NCI-H1930 (cell line): ENCODE data around the gene PCP2.

Source experiments
- DNase-seq, 2 experiments: peaks; one replicate each; lab custom pipeline; 2025; lab: John Stamatoyannopoulos, UW

PCP2 gene

DNA sequence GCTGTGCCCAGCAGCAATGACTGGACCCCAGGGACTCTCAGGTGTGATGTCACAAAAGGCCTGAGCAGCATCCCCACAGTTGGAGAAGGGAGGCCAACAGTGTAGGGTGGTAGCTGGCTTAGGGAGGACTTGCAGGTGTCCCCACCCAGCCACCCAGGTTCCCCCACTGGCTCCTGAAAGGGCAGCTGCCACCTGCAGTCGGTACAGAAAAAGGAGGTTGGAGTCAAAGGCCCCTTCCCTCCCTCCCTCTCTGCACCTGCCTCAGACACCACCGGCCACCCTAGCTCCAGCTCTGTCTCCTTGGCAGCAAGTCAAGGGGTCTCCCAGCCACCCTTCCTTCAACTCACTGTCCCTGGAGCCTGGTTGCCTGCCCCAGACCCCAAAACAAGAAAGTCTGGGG lies at the start of gene PCP2:
Gene PCP2, minus strand, starts transcription at position 22 of the 400 bp plus-strand sequence. CDS start 262 bp downstream, outside the sequence.
- no peak for DNase-seq

DNA sequence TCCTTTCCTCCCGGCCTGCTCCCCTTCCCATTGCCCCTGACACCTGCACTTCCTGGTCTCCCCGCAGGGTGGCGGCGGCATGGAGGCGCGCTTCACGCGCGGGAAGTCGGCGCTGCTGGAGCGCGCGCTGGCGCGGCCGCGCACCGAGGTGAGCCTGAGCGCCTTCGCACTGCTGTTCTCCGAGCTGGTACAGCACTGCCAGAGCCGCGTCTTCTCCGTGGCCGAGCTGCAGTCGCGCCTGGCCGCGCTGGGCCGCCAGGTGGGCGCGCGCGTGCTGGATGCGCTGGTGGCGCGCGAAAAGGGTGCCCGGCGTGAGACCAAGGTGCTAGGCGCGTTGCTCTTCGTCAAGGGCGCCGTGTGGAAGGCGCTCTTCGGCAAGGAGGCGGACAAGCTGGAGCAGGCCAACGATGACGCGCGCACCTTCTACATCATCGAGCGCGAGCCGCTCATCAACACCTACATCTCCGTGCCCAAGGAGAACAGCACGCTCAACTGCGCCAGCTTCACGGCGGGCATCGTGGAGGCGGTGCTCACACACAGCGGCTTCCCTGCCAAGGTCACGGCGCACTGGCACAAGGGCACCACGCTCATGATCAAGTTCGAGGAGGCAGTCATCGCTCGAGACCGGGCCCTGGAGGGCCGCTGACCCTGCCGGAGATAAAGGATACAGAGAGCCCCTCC lies 48.8 kb upstream of the PCP2 start:
- no peak for DNase-seq

DNA sequence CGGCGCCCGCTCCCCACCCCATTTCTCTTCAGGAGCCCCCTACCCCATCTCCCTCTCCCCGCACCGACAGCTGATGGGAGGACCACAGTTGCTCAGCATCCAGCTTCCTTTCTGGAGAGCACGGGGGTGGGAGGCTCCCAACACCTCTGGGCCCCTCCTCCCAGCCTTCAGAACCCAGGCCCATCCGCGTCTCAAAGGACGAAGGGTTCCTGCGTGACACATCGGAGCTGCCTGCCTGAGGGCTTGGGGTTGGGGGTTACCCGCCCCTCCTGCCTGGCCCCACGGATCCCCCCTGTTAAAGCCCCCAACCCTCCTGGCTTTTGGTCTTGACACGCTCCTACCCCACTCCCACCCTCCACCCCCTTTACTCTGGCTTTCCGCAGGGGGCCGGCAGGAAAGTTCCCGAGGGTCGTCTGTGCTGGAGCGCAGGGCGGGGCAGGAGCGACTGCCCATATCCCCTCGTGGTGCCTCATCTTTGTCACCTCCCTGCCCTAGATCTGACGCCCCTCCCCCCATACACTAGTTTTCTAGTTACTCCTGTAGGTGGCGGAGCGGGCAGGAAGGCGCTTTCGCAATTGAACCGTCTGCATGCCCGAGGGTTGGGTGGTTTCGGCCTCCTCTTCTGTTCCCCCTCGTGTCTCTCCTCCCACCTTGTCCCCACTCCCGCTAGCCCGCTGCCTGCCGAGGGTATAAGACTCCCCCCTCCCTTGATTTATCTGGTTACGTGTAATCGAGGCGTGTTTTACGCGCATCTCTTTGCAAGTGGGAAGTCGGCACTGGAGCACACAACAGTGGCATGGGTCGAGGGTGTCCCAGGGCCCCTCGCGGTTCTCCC lies 48.0 kb upstream of the PCP2 start:
- DNase-seq: peak; percentile 22 to 24

DNA sequence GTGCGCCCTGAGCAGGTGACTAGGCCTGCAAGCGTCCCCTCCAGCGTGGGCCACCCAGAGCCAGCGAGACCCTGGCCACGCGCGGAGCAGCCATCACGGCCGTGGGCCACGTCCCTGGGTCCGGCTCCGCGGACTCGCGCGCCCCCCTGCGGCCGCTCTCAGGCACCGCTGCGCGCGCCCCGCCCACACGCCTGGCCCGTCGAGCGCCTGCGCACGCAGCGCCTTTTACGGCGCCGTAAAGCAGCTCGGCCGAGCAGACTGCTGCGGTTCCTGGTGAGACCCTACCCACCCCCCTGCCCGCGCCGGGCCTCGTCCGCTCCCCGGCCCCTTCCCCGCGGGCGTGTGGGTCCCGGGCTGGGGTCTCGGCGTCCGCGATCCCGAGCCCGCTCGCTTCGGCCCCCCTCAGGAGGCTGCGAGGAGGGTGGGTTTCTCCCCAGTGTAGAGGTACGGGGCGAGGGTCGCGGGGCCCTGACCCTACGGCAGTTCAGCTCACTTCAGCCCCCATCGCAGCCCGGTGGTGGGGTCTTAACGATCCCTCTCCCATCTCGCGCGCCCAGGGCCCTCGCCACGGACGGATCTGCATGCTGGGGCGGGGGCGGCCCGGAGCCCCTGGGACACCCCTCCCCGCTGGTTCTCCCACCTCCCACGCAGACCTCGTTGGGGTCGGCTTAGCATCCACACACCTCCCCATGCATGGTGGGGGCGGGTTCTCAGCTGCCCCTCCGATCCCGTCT lies 47.3 kb upstream of the PCP2 start, which contains the start of gene TRAPPC5:
Gene TRAPPC5, plus strand, starts transcription at position 228 of the 734 bp plus-strand sequence. CDS start 1,421 bp downstream, outside the sequence.
- DNase-seq: peak; percentile 60 to 81

DNA sequence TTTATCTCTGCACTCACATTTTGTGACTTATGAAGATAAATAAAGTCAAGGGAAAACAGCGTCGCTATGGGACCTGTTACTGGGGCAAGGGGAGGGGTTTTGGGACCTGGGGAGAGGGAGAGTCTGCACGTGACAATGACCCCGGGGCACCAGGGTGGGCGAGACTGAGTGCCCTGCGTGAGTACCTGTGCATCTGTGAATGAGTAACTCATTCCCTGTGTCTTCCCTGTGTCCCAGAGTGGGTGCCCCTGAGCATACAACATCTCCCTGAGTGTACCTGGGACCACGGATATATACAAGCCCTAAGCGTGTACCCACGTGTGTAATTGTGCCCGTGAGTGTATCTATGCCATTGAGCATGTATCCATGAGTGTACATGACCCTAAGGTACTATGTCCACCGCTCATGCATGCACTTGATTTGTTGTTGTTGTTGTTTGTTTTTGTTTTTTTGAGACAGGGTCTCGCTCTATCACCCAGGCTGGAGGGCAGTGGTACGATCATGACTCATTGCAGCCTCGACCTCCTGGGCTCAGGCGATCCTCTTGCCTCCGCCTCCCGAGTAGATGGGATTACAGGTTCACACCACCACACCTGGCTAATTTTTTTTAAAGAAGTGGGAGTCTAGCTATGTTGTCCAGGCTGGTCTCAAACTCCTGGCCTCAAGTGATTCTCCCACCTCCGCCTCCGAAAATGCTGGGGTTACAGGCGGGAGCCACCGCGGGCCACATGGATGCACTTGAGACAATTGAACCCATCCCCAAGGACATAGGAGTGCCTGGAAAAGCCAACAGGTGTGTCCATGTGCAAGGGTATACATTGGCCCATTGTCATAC lies 46.5 kb upstream of the PCP2 start:
- no peak for DNase-seq

DNA sequence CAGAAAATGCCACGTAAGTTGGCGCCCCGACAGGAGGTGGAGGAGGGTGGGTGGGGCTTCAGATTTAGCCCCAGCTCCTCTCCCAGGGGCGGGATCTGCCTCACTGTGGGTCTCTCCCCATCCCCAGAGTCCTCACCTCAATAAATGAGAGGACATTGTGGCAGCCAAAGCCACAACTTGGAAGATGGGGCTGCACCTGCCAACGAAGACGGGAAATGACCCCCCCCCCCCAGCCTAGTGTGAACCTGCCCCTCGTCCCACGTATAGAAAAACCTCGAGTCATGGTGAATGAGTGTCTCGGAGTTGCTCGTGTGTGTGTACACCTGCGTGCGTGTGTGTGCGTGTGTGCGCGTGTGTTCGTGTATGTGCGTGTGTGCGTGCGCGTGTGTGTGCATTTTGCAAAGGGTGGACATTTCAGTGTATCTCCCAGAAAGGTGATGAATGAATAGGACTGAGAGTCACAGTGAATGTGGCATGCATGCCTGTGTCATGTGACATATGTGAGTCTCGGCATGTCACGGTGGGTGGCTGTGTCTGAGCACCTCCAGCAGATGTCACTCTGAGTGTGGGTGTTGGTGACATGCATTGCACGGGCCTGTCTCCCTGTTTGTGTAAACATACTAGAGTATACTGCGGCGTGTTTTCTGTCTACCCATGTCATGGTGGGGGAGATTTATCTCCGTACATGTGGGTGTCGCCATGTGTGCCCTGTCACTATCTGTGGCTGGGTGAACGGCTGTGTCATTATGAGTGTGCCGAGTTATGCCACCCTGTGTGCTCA lies 45.6 kb upstream of the PCP2 start:
- DNase-seq: peak in 1 of 2 experiments; percentile 17

DNA sequence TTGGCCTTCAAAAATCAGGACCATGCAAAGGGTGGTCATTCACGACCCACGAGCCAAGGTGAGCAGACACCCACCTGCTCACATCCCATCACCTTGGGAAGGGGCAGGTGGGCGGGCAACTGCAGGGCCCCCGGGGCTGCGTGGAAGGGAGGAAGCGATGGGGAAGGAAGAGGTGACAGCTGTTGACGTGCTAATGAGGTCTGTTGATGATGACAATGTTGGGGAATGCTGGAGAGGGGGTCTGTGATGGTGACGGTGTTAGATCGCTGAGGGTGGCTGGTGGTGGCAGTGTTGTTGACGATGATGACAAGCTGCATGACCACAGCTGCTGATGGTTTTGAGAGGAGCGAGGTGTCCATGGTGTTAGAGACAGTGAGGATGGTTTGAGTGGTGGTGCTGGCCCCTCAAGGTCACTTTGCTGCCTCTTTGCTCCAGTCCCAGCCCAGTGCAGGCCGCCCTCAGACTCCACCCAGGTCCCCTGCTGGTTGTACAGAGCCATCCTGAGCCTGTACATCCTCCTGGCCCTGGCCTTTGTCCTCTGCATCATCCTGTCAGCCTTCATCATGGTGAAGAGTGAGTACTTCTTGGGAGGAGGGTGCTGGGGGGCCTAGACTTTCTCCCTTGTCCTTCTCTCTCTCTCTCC lies 44.3 kb upstream of the PCP2 start:
- no peak for DNase-seq

DNA sequence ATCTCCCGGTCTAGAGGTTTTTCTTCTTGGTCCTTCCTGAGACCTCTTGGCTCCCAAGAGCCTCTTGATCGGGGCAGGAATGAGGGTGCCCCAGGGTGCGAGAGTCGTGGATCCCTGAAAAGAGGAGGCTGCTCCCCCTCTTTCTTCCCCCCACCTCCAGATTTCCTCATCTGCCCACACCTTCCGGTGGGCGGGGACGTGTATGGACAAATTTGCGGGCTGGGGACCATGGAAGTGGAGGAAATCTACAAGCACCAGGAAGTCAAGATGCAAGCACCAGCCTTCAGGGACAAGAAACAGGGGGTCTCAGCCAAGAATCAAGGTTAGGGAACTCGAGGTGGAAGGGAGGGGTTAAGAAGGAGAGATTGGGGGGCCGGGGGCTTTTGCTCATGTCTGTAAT lies 43.3 kb upstream of the PCP2 start, which contains the start of gene MCEMP1:
Gene MCEMP1, plus strand, starts transcription at position 237 of the 400 bp plus-strand sequence. Its CDS starts 31 bp downstream, at position 268.
- DNase-seq: no peak

DNA sequence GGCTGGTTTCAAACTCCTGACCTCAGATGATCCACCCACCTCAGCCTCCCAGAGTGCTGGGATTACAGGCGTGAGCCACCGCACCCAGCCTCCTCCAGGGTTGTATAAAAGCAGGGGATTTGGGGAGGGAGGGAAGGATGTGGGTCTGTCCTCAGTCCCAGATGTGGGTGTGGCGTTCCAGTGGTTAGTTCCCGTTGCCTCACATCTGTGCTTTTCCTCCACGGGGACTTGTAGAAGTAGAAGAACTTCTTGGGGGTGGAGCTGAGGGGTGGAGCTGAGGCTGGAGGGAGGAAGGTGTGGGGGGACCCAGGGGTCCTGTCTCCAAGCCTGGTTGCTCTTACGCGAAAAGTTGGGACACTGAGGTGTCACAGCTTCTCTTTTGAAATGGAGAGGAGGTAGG lies 42.9 kb upstream of the PCP2 start:
- DNase-seq: no peak

DNA sequence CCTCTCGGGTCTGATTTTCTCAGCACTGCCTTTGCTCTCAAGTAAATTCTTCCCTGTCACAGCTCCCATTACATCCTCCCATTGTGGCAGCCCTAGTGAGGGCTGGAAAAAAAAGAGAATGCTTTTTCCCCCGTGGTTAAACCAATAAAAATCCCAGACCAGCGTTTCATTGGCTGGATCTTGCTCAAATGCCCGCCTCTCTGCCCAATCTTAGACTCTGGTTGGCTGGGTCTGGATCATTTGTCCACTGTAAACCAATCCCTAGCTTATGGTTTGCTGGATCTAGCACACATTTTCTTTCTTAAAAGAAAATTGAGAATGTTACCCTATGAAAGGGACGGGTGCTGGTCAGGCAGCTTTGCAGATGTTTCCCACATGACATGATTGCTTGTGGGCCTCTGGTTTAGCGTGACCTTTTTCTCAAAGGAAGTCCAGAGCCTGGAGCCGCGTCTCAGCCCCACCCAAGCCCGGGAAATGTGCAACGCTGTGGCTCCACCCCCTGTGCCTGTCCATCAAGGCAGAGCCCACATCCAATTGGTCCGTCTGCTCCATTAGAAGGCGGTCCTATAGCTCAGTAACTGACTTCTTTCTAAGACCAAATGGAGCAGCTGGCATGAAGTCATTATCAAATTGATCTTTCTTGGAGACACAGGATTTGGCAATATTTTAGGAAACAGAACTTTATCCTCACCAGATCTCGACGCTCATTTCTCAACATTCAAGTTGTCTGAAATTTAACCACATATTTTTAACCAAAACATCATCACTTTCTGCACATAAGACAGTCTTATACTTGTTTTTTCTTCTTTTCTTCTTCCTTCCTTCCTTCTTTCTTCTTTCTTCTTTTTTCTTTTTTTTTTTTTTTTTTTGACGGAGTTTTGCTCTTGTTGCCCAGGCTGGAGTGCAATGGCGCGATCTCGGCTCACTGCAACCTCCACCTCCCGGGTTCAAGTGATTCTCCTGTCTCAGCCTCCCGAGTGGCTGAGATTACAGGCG lies 40.8 kb upstream of the PCP2 start:
- no peak for DNase-seq

DNA sequence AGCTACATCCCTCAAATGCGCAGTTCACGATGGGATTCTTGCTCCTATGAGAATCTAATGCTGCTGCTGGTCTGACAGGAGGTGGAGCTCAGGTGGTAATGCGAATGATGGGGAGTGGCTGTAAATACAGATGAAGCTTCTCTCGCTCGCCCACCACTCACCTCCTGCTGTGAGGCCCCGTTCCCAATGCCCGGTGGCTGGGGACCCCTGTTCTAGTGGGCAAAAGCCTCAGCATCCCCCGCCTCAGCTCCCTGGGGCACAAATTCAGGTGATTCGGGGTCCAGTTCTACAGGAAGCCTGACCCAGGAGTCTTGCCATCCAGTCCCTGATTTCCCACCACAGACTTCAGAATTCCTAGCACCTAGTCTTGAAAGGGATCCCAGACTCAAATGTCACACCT lies 39.0 kb upstream of the PCP2 start:
- DNase-seq: no peak

DNA sequence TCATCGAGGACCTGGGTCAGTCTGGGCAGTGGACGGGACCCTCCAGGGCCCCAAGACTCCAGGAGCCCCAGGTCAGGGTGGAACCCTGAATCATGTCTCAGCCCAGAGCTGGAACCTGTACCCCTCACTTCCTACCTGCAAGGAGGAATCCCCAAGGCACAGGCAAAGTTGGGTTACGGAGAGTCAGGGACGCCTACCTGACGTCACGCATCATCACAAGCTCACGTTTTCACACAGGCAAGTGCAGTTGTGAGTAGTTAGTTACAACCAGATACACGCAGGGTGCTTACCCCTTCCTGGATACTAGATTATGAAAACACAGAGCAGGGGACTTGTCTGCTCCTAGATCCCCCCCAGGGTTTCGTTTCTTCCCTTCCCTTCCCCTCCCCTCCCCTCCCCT lies 37.3 kb upstream of the PCP2 start:
- DNase-seq: no peak

DNA sequence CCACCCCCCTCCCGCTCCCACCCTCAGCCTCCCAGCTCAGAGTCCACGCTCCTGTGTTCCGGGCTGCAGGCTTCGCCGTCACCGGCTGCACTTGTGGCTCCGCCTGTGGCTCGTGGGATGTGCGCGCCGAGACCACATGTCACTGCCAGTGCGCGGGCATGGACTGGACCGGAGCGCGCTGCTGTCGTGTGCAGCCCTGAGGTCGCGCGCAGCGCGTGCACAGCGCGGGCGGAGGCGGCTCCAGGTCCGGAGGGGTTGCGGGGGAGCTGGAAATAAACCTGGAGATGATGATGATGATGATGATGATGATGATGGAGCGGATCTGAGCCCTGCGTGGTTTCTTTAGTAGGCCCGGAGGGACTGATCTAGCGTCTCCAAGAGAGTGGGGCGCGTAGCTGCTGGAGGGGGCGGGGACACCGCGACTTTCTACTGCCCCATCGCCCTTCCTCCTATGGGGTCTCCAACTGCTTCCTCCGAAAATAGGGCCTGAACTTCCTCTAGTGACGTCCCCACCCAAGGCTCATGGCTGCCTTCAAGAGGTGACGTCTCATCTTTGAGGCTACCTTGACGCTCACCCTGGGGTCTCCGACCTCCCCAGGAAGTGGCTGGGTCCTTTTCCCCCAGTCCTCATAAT lies 36.7 kb upstream of the PCP2 start:
- DNase-seq: peak in 1 of 2 experiments; percentile 31

DNA sequence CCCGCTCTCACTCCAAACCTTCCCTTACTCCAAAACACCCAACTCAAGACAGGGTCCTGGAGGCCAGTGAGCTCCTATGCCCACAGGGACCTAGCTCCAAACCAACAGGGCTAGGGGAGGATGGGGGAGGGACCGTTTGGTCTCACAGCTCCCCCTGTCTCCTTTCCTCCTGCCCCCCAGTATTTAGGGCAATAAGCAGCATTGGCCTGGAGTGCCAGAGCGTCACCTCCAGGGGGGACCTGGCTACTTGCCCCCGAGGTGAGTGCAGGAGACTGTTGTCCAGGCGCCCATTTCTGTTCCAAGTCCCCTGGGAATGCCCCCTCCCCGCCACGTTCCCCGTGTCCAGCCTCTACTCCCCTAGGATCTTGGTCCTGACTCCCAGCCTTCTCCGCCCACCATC lies 36.1 kb upstream of the PCP2 start:
- DNase-seq: no peak

DNA sequence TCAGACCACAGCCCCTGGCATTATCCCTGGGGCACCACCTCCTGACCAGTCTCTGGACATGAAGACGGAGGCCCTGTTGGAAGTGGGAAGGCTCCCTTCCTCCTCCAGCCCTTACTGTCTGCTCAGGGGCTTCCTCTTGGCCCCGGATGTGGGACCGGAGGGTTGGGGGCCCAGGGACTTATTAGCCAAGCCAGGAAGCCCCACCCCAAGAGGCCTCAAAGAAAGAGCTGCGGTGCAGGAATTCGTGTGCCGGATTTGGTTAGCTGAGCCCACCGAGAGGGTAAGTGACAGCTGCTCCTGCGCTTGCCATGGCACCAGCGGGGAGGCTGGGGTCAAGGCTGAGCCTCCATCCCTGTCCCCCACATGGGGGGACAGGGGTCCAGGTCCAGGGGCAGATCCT lies 35.3 kb upstream of the PCP2 start, which contains the start of gene RETN:
Gene RETN, plus strand, starts transcription at position 208 of the 400 bp plus-strand sequence. CDS start 278 bp downstream, outside the sequence.
- DNase-seq: no peak

DNA sequence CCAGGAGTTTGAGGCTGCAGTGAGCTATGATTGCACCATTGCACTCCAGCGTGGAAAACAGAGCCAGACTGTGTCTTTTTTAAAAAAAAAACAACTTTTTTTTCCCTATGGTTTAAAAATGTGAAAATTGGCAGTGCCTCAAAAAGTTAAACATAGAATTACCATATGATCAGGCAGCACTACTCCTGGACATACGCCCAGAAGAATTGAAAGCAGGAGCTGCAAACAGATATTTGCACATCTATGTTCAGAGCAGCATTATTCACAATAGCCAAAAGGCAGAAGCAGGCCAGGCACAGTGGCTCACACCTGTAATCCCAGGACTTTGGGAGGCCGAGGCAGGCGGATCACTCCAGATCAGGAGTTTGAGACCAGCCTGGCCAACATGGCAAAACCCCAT lies 31.6 kb upstream of the PCP2 start:
- DNase-seq: no peak

DNA sequence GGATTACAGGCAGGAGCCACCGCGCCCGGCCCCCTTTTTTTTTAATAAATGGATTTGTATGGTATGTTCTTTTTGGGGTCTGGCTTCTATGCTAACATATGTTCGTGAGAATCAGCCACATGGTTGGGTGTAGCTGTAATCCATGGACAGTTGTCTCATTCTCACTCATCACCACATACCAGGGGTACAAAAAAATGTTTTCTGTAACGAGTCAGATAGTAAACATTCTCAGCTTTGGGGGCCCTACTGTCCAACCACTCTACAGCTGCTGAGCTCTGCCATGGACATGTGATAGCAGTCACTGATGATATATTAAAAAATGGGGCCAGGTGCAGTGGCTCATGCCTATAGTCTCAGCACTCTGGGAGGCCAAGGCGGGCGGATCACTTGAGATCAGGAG lies 30.2 kb upstream of the PCP2 start:
- DNase-seq: no peak

DNA sequence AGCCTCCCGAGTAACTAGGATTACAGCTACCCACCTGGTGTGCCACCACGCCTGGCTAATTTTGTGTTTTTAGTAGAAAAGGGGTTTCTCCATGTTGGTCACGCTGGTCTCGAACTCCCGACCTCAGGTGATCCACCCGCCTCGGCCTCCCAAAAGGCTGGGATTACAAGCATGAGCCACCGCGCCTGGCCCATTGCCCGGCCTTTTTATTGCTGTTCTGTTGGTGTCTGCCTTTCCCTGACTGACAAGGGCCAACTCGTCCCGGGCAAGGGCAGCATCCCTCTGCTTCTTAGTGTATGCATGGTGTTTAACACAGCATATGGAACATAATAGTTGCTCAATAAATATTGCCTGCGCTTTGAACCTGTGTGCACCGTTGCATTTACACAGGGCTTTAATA lies 29.1 kb upstream of the PCP2 start:
- DNase-seq: no peak
